Ishikawa (cell line): Measurements from ENCODE around the gene RD3L.
A peak's percentile ranks its signal among the peaks of the same experiment; 100 is the strongest.

Source experiments
- CEBPB ChIP-seq: IDR thresholded peaks from 2 replicates; pipeline ENCODE4 v1.6.1; 2012
- CREB1 ChIP-seq: IDR thresholded peaks from 2 replicates; pipeline ENCODE4 v1.6.1; 2012; ENCODE audit warnings: low read depth
- EGR1 ChIP-seq: IDR thresholded peaks from 2 replicates; pipeline ENCODE4 v1.6.1; 2012
- EP300 ChIP-seq: IDR thresholded peaks from 2 replicates; pipeline ENCODE4 v1.6.1; 2012; ENCODE audit warnings: borderline replicate concordance
- FOXM1 ChIP-seq: IDR thresholded peaks from 2 replicates; pipeline ENCODE4 v1.6.1; 2012; ENCODE audit warnings: low read depth, borderline replicate concordance
- NFIC ChIP-seq: IDR thresholded peaks from 2 replicates; pipeline ENCODE4 v1.6.1; 2012
- RAD21 ChIP-seq: IDR thresholded peaks from 2 replicates; pipeline ENCODE4 v1.6.1; 2012; ENCODE audit warnings: low read depth
- REST ChIP-seq: IDR thresholded peaks from 2 replicates; pipeline ENCODE4 v1.6.1; 2012; ENCODE audit warnings: low read depth, mild to moderate bottlenecking
- TAF1 ChIP-seq: IDR thresholded peaks from 2 replicates; pipeline ENCODE4 v1.6.1; 2012; ENCODE audit warnings: low read depth, mild to moderate bottlenecking
- TCF12 ChIP-seq: IDR thresholded peaks from 2 replicates; pipeline ENCODE4 v1.6.1; 2012; ENCODE audit warnings: low read depth
- TEAD4 ChIP-seq: IDR thresholded peaks from 2 replicates; pipeline ENCODE4 v1.6.1; 2012
- USF1 ChIP-seq: IDR thresholded peaks from 2 replicates; pipeline ENCODE4 v1.6.1; 2012
- YY1 ChIP-seq: IDR thresholded peaks from 2 replicates; pipeline ENCODE4 v1.6.1; 2012; ENCODE audit warnings: low read depth
- ZBTB7A ChIP-seq: IDR thresholded peaks from 2 replicates; pipeline ENCODE4 v1.6.1; 2012; ENCODE audit warnings: low read depth
- TF ChIP-seq, protein P1 (sequence below): IDR thresholded peaks from 2 replicates; pipeline ENCODE4 v1.6.1; 2012

RD3L gene

DNA sequence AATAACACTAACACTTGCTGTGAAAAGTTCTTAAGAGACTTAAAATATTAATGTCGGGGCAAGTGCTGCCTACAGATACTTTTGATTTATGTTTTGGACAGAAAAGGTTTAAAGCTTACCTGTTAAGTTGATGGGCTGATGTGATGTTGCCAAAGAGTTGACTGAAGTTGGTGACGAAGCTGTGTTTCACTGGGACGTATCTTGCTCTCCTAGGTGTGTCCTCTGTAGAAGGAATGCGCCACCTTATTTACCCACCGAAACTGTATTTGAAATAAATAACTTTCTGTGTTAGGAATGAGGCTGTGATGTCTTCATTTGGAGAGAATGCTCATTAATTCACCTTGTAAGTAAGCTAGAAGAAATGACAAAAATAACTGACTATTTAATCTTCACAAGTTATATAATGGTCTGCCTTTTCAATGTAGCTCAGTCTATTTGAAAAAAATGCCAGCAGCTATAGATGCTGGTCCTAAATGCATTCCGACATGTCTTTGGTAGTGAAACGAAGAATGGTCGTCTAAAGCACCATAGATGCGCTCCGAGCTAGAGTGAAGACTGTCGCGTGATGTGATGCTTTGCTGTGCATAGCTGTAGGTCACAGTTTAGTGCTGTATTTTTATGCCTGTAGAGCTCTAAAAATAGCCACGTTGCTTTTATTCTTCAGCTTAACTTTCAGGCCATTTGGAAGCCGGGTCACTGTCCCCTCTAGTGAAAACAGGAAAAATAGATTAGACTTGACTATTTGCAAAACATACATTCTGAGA lies at the start of gene RD3L:
RD3L (minus strand) TSS at position 557 of the 764 bp plus-strand sequence. CDS start 834 bp downstream, outside the sequence.
- TF ChIP-seq CEBPB (no peak), YY1 (no peak), REST (no peak), RAD21 (no peak), TCF12 (no peak), TEAD4 (no peak), TAF1 (no peak), EP300 (no peak), ZBTB7A (no peak), CREB1 (no peak), EGR1 (no peak), FOXM1 (no peak), NFIC (no peak), USF1 (no peak)
- TF ChIP-seq, protein P1, sequence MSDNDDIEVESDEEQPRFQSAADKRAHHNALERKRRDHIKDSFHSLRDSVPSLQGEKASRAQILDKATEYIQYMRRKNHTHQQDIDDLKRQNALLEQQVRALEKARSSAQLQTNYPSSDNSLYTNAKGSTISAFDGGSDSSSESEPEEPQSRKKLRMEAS: no peak

GRCh38 chr14:103989964-103990363 lies 47.6 kb upstream of the RD3L start:
- no peak for TF ChIP-seq EP300
- TF ChIP-seq TCF12: no peak
- no peak for TF ChIP-seq ZBTB7A
- no peak for TF ChIP-seq NFIC
- TF ChIP-seq, protein P1: no peak
- no peak for TF ChIP-seq EGR1
- TF ChIP-seq RAD21: no peak
- no peak for TF ChIP-seq REST
- no peak for TF ChIP-seq TEAD4

DNA sequence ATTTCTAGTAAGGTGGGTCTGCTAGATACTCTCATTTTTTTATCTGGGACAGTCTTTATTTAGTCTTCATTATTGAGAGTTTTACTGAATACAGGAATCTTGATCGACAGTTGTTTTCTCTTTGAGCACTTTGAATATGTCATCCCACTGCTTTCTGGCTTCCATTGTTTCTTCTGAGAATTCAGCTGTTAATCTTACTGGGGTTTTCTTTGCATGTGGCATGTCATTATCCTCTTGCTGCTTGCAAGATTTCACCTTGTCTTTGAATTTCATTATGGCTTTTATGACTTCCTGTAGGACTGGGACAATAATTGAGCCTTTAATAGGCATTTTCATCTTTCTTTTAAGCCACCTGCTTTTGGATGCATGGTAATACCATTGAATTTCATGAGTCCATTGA lies 46.7 kb upstream of the RD3L start:
- TF ChIP-seq USF1: no peak
- TF ChIP-seq TCF12: no peak
- TF ChIP-seq CEBPB: no peak
- TF ChIP-seq ZBTB7A: no peak
- TF ChIP-seq, protein P1: no peak
- no peak for TF ChIP-seq FOXM1

- TF ChIP-seq TCF12 (no peak), TAF1 (no peak), NFIC (no peak), USF1 (no peak), ZBTB7A (no peak), RAD21 (no peak), CEBPB (no peak)
- TF ChIP-seq, protein P1: no peak
These were observed 41.9 kb upstream of the RD3L start for GRCh38 chr14:103984196-103984595.

- TF ChIP-seq RAD21: peak; percentile 68
These were observed 38.4 kb upstream of the RD3L start for GRCh38 chr14:103980623-103981238.
